WTC11 (cell line): Measurements from ENCODE around the gene EPYC. TPM values are rescaled to one million over a fixed set of nuclear protein-coding genes. Genes with fewer than 3 reads are reported as not detected.

Experiments used
- ATAC-seq: fragments of 200-7000 bp; cut with Tn5 transposase; 2 replicates; pipeline ENCODE4 v1.10.0; 2021; ENCODE audit warnings: mild to moderate bottlenecking, moderate library complexity
- CTCF ChIA-PET: fragments of 300-600 bp; sonication (Branson Sonifier 250); formaldehyde crosslinking; loops from one replicate; lab custom pipeline; 2021; ENCODE audit warnings: antibody characterized with exemption; lab: Charles Lee
- POLR2A ChIA-PET: fragments of 350-600 bp; sonication (Branson Sonifier 250); formaldehyde crosslinking; loops from one replicate; lab custom pipeline; 2021; ENCODE audit warnings: antibody characterized with exemption; lab: Charles Lee
- DNase-seq: peaks from one replicate; pipeline ENCODE4 v3.0.0; 2021; ENCODE audit warnings: low spot score
- H3K27ac Mint-ChIP-seq: 2 replicates; pipeline ENCODE4 v1.8.0; 2021; ENCODE audit warnings: mixed read lengths
- H3K27me3 Mint-ChIP-seq: 2 replicates; pipeline ENCODE4 v1.8.0; 2021; ENCODE audit warnings: low read depth, mild to moderate bottlenecking, moderate library complexity, mixed read lengths
- H3K36me3 Mint-ChIP-seq: 2 replicates; pipeline ENCODE4 v1.8.0; 2021; ENCODE audit warnings: mixed read lengths
- H3K4me1 Mint-ChIP-seq: 2 replicates; pipeline ENCODE4 v1.8.0; 2022; ENCODE audit warnings: mixed read lengths
- H3K4me3 Mint-ChIP-seq: 2 replicates; pipeline ENCODE4 v1.8.0; 2021; ENCODE audit warnings: mild to moderate bottlenecking, moderate library complexity, mixed read lengths
- H3K9me3 Mint-ChIP-seq: 2 replicates; pipeline ENCODE4 v1.8.0; 2021; ENCODE audit warnings: mixed read lengths
- ATF3 ChIP-seq: sonication (generic); formaldehyde crosslinking; conservative IDR thresholded peaks from 2 replicates; pipeline ENCODE4 v1.8.1; 2022; ENCODE audit warnings: mild to moderate bottlenecking, missing genetic modification reagents
- E2F4 ChIP-seq: sonication (generic); formaldehyde crosslinking; IDR thresholded peaks from 2 replicates; pipeline ENCODE4 v1.8.1; 2022; ENCODE audit warnings: low read depth, mild to moderate bottlenecking, moderate library complexity, missing genetic modification reagents, borderline replicate concordance
- ELF4 ChIP-seq: sonication (generic); formaldehyde crosslinking; IDR thresholded peaks from 2 replicates; pipeline ENCODE4 v1.8.1; 2022; ENCODE audit warnings: low read depth, mild to moderate bottlenecking, moderate library complexity, missing genetic modification reagents
- EMX1 ChIP-seq: fragments of 250-450 bp; sonication (Bioruptor Pico); IDR thresholded peaks from 2 replicates; pipeline ENCODE4 v1.8.0; 2021; ENCODE audit warnings: mild to moderate bottlenecking
- ESRRA ChIP-seq: sonication (generic); formaldehyde crosslinking; IDR thresholded peaks from 2 replicates; pipeline ENCODE4 v1.8.1; 2022; ENCODE audit warnings: mild to moderate bottlenecking, missing genetic modification reagents, borderline replicate concordance
- HMGA2 ChIP-seq: fragments of 250-450 bp; sonication (Bioruptor Pico); IDR thresholded peaks from 2 replicates; pipeline ENCODE4 v1.4.0; 2021; ENCODE audit warnings: mild to moderate bottlenecking, moderate library complexity
- IRF1 ChIP-seq: sonication (generic); formaldehyde crosslinking; IDR thresholded peaks from 2 replicates; pipeline ENCODE4 v1.8.0; 2023; ENCODE audit warnings: missing genetic modification reagents
- IRF2 ChIP-seq: sonication (generic); formaldehyde crosslinking; IDR thresholded peaks from 2 replicates; pipeline ENCODE4 v1.8.0; 2022; ENCODE audit warnings: low read depth, missing genetic modification reagents, borderline replicate concordance
- JAZF1 ChIP-seq: fragments of 250-450 bp; sonication (Bioruptor Pico); IDR thresholded peaks from 2 replicates; pipeline ENCODE4 v1.9.0; 2021; ENCODE audit warnings: moderate library complexity, mild to moderate bottlenecking, inconsistent platforms
- JUN ChIP-seq: sonication (generic); formaldehyde crosslinking; IDR thresholded peaks from 2 replicates; pipeline ENCODE4 v1.8.0; 2023; ENCODE audit warnings: mild to moderate bottlenecking, missing genetic modification reagents
- KAT7 ChIP-seq: sonication (generic); formaldehyde crosslinking; IDR thresholded peaks from 2 replicates; pipeline ENCODE4 v1.8.1; 2023; ENCODE audit warnings: missing genetic modification reagents, mild to moderate bottlenecking, borderline replicate concordance
- MAX ChIP-seq: sonication (generic); formaldehyde crosslinking; IDR thresholded peaks from 2 replicates; pipeline ENCODE4 v1.8.0; 2022; ENCODE audit warnings: mild to moderate bottlenecking, missing genetic modification reagents
- MXD4 ChIP-seq: fragments of 250-450 bp; sonication (Bioruptor Pico); IDR thresholded peaks from 2 replicates; pipeline ENCODE4 v1.8.0; 2021; ENCODE audit warnings: mild to moderate bottlenecking, moderate library complexity, borderline replicate concordance
- NFATC4 ChIP-seq: fragments of 250-450 bp; sonication (Bioruptor Pico); IDR thresholded peaks from 2 replicates; pipeline ENCODE4 v1.9.0; 2021; ENCODE audit warnings: mild to moderate bottlenecking
- NR1H2 ChIP-seq: sonication (generic); formaldehyde crosslinking; IDR thresholded peaks from 2 replicates; pipeline ENCODE4 v1.9.0; 2021; ENCODE audit warnings: mild to moderate bottlenecking, moderate library complexity, missing genetic modification reagents
- PRDM15 ChIP-seq: sonication (generic); formaldehyde crosslinking; IDR thresholded peaks from 2 replicates; pipeline ENCODE4 v1.8.0; 2022; ENCODE audit warnings: missing genetic modification reagents
- PREB ChIP-seq: sonication (generic); formaldehyde crosslinking; IDR thresholded peaks from 2 replicates; pipeline ENCODE4 v1.8.1; 2022; ENCODE audit warnings: mild to moderate bottlenecking, missing genetic modification reagents, moderate library complexity, borderline replicate concordance
- SP1 ChIP-seq: sonication (generic); formaldehyde crosslinking; conservative IDR thresholded peaks from 2 replicates; pipeline ENCODE4 v1.8.1; 2022; ENCODE audit warnings: missing genetic modification reagents
- ZMAT4 ChIP-seq: fragments of 250-450 bp; sonication (Bioruptor Pico); IDR thresholded peaks from 2 replicates; pipeline ENCODE4 v1.9.0; 2021; ENCODE audit warnings: mild to moderate bottlenecking
- ZNF219 ChIP-seq: sonication (generic); formaldehyde crosslinking; IDR thresholded peaks from 2 replicates; pipeline ENCODE4 v1.8.0; 2023; ENCODE audit warnings: missing genetic modification reagents, mild to moderate bottlenecking, borderline replicate concordance
- ZNF263 ChIP-seq: sonication (generic); formaldehyde crosslinking; IDR thresholded peaks from 2 replicates; pipeline ENCODE4 v1.8.1; 2022; ENCODE audit warnings: low read depth, mild to moderate bottlenecking, moderate library complexity, missing genetic modification reagents
- ZNF416 ChIP-seq: fragments of 250-450 bp; sonication (Bioruptor Pico); IDR thresholded peaks from 2 replicates; pipeline ENCODE4 v1.9.0; 2021; ENCODE audit warnings: mild to moderate bottlenecking, inconsistent platforms
- ZSCAN18 ChIP-seq: fragments of 250-450 bp; sonication (Bioruptor Pico); IDR thresholded peaks from 2 replicates; pipeline ENCODE4 v2.1.2; 2022; ENCODE audit warnings: mild to moderate bottlenecking, moderate library complexity
- total RNA-seq: library from RNA; stranded (reverse); gene quantifications from 3 replicates; pipeline ENCODE4 v1.2.3, GENCODE V29; 2021

The EPYC gene
- total RNA-seq, 1 experiment from 2014 or later = not detected

- TF ChIP-seq MXD4 (CRISPR knock-in tag) = no peak
These were observed 22.6 kb downstream of the EPYC start (continued) for GRCh38 chr12:90982170-90982569.

GRCh38 chr12:90979951-90980350 is 24.8 kb downstream of the EPYC start:
- Mint-ChIP-seq H3K4me1 (peaks cover 21% of the 10 kb centered on the region), H3K9me3 (no peaks in the 10 kb centered on the region), H3K27me3 (peaks cover 60% of the 10 kb centered on the region), H3K36me3 (no peaks in the 10 kb centered on the region), H3K27ac (no peak overlapping the region), H3K4me3 (no peak overlapping the region)
- no peak for DNase-seq
- ChIA-PET POLR2A (no interaction called here), CTCF (no interaction called here)
- ATAC-seq = no peak
- no peak for TF ChIP-seq NR1H2 (CRISPR knock-in tag)
- TF ChIP-seq PRDM15 (CRISPR knock-in tag) = no peak
- no peak for TF ChIP-seq ATF3 (CRISPR knock-in tag)
- no peak for TF ChIP-seq ZMAT4 (CRISPR knock-in tag)
- no peak for TF ChIP-seq ZSCAN18
- TF ChIP-seq MXD4 (CRISPR knock-in tag) = no peak
- no peak for TF ChIP-seq KAT7 (CRISPR knock-in tag)
- no peak for TF ChIP-seq JUN (CRISPR knock-in tag)
- no peak for TF ChIP-seq MAX (CRISPR knock-in tag)
- no peak for TF ChIP-seq ELF4 (CRISPR knock-in tag)
- no peak for TF ChIP-seq IRF2

GRCh38 chr12:90979019-90979418 is 25.8 kb downstream of the EPYC start:
- no peak overlapping the region for H3K27ac Mint-ChIP-seq
- no peaks in the 10 kb centered on the region for H3K9me3 Mint-ChIP-seq
- no peak overlapping the region for H3K4me3 Mint-ChIP-seq
- ATAC-seq (no peak), DNase-seq (no peak)
- H3K4me1 Mint-ChIP-seq = peaks cover 19% of the 10 kb centered on the region
- peaks cover 51% of the 10 kb centered on the region for H3K27me3 Mint-ChIP-seq
- ChIA-PET CTCF (interaction anchor here (2.7 kb wide), 1 partner anchor 130 kb away, joined by 12 read pairs; no protein-coding TSS in a partner anchor), POLR2A (no interaction called here)
- H3K36me3 Mint-ChIP-seq = no peaks in the 10 kb centered on the region
- no peak for TF ChIP-seq ZNF263 (CRISPR knock-in tag)
- TF ChIP-seq ZNF219 = no peak
- no peak for TF ChIP-seq SP1 (CRISPR knock-in tag)
- no peak for TF ChIP-seq EMX1
- no peak for TF ChIP-seq IRF1 (CRISPR knock-in tag)
- TF ChIP-seq ZNF416 (CRISPR knock-in tag) = no peak
- no peak for TF ChIP-seq HMGA2 (CRISPR knock-in tag)
- TF ChIP-seq NFATC4 = no peak
- TF ChIP-seq MAX (CRISPR knock-in tag) = no peak
- no peak for TF ChIP-seq NR1H2 (CRISPR knock-in tag)
- TF ChIP-seq JAZF1 (CRISPR knock-in tag) = no peak
- no peak for TF ChIP-seq ESRRA (CRISPR knock-in tag)
- TF ChIP-seq PREB (CRISPR knock-in tag) = no peak
- no peak for TF ChIP-seq E2F4 (CRISPR knock-in tag)
